HFF-Myc (cell line): Measurements from ENCODE around the gene SNX30.

Experiments
- DNase-seq: peaks from one replicate; pipeline ENCODE4 v3.0.0-alpha.2; 2011; ENCODE audit warnings: low read depth; ENCODE audit errors: extremely low read depth
- H3K4me3 ChIP-seq: replicated peaks from 2 replicates; pipeline ENCODE4 v1.5.1; 2011; ENCODE audit warnings: low read depth, mild to moderate bottlenecking, control low read depth, low read length
- TF ChIP-seq, protein P1 (sequence below): IDR thresholded peaks from 2 replicates; pipeline ENCODE4 v1.5.1; 2012; ENCODE audit warnings: mild to moderate bottlenecking, low read depth, low read length, control low read depth; ENCODE audit errors: missing control alignments

The SNX30 gene

DNA sequence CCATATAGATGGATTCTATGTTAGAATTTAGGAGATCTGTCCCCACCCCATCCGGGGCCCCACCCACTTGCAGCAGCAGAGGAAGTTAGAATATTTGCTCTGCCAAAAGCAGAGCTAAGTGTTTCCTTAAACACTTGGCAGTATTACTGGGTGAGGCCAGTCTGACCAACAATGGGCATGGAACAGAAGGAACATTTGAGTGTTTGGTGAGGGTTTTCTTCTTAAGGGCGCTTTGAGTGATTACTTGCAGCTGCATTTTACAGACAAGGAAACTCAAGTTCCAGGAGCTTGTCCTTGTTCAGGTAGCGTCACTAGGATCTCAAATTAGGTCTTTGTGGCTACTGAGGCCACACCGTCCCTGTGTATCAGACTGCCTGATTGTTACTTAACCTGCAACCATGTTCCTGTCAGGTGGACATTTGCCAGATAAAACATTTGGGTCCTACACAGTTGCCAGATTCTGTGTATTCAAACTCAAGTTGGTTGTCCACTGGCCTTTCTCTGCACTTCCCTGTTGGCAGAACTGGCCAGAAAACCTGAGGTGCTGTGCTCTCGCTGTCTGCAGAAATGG is 80.8 kb downstream of the SNX30 start:
- DNase-seq, result no peak
- no peak overlapping the region for H3K4me3 ChIP-seq
- TF ChIP-seq, protein P1, sequence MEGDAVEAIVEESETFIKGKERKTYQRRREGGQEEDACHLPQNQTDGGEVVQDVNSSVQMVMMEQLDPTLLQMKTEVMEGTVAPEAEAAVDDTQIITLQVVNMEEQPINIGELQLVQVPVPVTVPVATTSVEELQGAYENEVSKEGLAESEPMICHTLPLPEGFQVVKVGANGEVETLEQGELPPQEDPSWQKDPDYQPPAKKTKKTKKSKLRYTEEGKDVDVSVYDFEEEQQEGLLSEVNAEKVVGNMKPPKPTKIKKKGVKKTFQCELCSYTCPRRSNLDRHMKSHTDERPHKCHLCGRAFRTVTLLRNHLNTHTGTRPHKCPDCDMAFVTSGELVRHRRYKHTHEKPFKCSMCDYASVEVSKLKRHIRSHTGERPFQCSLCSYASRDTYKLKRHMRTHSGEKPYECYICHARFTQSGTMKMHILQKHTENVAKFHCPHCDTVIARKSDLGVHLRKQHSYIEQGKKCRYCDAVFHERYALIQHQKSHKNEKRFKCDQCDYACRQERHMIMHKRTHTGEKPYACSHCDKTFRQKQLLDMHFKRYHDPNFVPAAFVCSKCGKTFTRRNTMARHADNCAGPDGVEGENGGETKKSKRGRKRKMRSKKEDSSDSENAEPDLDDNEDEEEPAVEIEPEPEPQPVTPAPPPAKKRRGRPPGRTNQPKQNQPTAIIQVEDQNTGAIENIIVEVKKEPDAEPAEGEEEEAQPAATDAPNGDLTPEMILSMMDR, result no peak

DNA sequence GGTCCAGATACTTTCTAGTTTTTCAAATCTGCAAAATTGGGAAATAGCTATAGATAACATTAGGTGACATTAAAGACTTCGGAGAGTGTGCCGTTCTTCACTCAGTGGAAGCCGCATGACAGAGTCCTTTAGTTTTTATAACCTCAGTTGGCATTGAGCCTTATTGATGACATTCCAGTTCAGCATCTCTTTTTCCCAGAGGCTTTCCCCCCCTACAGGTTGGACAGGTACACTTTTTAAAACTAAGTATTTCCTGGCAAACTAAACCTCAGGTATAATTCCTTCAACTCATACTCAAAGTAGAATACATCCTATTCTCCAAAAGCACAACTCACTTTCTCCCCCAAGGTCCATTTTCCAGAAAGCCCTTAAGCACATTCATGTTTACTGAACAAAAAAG is 81.4 kb downstream of the SNX30 start:
- TF ChIP-seq, protein P1, result no peak
- H3K4me3 ChIP-seq, result no peak overlapping the region
- DNase-seq, result no peak

DNA sequence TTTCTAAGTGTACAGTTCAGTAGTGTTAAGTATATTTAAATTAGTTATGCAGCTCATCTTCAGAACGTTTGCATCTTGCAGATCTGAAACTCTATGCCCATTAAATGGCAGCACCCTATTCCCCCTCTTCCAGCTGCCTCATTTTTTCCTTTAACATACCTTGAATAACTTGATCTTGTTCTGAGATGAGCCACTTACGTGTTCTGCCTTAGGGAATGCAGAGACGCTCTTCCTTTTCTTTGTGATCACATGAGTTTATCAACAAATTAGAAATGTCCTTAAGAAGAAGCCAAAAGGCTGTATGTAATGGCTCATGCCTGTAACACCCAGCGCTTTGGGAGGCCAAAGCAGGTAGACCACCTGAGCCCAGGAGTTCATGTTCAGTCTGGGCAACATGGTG is 82.5 kb downstream of the SNX30 start:
- H3K4me3 ChIP-seq, result no peak overlapping the region
- DNase-seq, result no peak
- TF ChIP-seq, protein P1, result no peak

DNA sequence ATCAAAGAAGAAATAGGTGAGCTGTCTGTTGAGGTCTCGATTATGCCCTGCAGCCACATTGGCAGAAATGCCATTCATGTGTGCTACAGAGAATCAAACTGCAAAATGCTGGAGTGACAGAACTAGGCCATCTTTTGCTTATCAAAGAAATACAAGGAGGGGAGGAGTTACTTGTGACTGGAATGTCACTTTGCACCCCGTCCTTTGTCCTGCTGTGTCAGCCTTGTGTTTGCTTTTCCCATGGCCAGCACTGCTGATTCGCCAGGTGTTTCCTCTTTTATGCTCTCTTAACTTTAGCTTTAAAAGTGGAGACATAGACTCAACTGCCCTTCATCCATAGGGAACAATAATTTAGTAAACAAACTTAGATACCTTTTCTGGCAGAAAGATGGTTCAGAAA is 85.8 kb downstream of the SNX30 start:
- no peak for DNase-seq
- H3K4me3 ChIP-seq, result no peak overlapping the region
- TF ChIP-seq, protein P1, result no peak

DNA sequence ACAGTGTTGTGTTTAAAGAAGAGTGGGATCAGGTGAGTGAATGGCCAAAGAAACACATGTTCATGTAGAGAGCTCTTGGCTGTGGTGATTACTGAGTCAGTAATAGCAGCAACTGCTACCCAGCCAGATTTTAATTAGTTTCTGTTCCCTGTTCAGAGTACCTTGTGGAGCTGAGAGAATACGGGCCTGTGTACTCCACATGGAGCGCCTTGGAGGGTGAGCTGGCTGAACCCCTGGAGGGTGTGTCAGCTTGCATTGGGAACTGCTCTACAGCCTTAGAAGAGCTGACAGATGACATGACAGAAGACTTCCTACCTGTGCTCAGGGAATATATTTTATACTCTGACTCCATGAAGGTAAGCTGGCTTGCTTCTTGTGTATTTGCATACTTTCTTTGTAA is 87.8 kb downstream of the SNX30 start:
- TF ChIP-seq, protein P1, result no peak
- no peak overlapping the region for H3K4me3 ChIP-seq
- no peak for DNase-seq

DNA sequence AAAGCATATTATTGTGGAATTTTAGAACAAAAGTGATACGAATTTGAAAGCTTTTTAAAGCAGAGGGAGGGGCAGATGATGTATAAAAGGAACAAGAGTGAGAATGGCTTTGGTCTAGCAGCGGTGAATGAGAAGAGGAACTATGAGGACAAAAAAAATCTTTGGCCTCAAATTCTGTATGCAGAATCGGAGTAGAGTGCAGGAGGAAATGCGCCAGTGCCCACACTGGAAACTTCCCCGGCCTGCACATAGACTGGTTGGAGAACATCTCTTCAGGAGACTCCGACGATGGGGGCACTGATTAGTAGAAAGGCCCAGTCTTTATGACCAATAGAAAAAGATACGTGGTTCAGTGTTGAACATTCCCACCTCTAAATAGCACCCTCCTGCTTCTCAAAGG is 88.8 kb downstream of the SNX30 start:
- H3K4me3 ChIP-seq, result no peak overlapping the region
- DNase-seq, result no peak
- TF ChIP-seq, protein P1, result no peak

DNA sequence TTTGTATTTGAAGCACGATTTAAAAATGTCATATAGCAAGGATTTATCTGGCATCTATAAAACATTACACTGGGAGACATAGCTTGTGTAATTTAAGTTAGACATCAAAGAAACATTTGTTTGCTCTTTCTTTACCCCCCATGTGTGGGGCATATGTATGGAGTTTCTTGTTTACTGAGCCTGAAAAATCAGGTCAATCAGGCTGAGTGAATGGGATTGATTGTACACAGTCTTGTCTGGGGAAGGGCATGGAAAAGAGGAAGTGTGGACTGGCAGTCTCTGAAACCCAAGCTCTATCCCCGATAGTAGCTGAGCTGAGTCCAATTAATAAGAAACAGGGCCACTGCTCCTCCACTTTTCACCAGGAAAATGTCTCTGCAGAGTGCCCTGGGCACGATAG is 90.7 kb downstream of the SNX30 start:
- TF ChIP-seq, protein P1, result no peak
- H3K4me3 ChIP-seq, result no peak overlapping the region
- DNase-seq, result no peak
